GM12878 (cell line): ENCODE results near the gene KLHL36. TPM values are rescaled to one million over a fixed set of nuclear protein-coding genes. Genes with fewer than 3 reads are reported as not detected.
A peak's percentile ranks its signal among the peaks of the same experiment; 100 is the strongest.

Source experiments
- ATAC-seq: fragments of 200-7000 bp; cut with Tn5 transposase; 3 replicates; pipeline ENCODE4 v1.9.1; 2020; ENCODE audit warnings: mild to moderate bottlenecking, moderate library complexity
- BruUV-seq: library from RNA; stranded (reverse); fragments of 400-500 nt; replicated peaks from 2 replicates; lab custom pipeline; 2021; lab: Mats Ljungman, UMichigan
- CTCF ChIA-PET: fragments of 300-600 bp; sonication (Branson Sonifier 250); formaldehyde crosslinking; extraction: SDS; loops from one replicate; lab custom pipeline; 2021; ENCODE audit warnings: inconsistent platforms; lab: Yijun Ruan, JAX
- POLR2A ChIA-PET: fragments of 350-600 bp; formaldehyde crosslinking; extraction: SDS; loops from one replicate; lab custom pipeline; 2021; ENCODE audit warnings: inconsistent platforms; lab: Charles Lee
- RAD21 ChIA-PET: fragments of 300-600 bp; sonication (Branson Sonifier 250); formaldehyde crosslinking; loops from one replicate; lab custom pipeline; 2023; ENCODE audit warnings: antibody characterized with exemption; ENCODE audit not compliant: unreplicated experiment; lab: Charles Lee
- SMC1A ChIA-PET: fragments of 300-600 bp; sonication (Branson Sonifier 250); formaldehyde crosslinking; loops from one replicate; lab custom pipeline; 2023; ENCODE audit not compliant: unreplicated experiment, uncharacterized antibody; lab: Charles Lee
- DNase-seq: peaks from one replicate; pipeline ENCODE4 v3.0.0-alpha.2; 2011; ENCODE audit warnings: low read depth, low spot score
- FAIRE-seq: peaks from 3 replicates; lab custom pipeline; 2011; peaks lifted over from hg19 to GRCh38; lab: Jason Lieb, UNC
- H2AFZ ChIP-seq: 2 replicates; pipeline ENCODE4 v1.6.0; 2011; ENCODE audit warnings: low read depth, low read length, control low read depth; ENCODE audit not compliant: control insufficient read depth
- H3K27ac ChIP-seq: 2 replicates; pipeline ENCODE4 v1.5.1; 2011; ENCODE audit warnings: control low read depth; ENCODE audit not compliant: control insufficient read depth, insufficient read depth
- H3K27me3 ChIP-seq, 2 experiments: replicated peaks in 1 of 2; 2 replicates each; pipeline versions ENCODE4 v1.6.0 to v1.6.1; 2011; ENCODE audit warnings: low read length in 1 of 2; ENCODE audit not compliant: control insufficient read depth in 2 of 2, insufficient read depth in 2 of 2
- H3K36me3 ChIP-seq, 2 experiments: 2 replicates each; pipeline ENCODE4 v1.5.1; 2011; ENCODE audit warnings: low read length in 1 of 2; ENCODE audit not compliant: control insufficient read depth in 2 of 2, insufficient read depth in 2 of 2
- H3K4me1 ChIP-seq: 2 replicates; pipeline ENCODE4 v1.6.1; 2011; ENCODE audit warnings: mild to moderate bottlenecking, low read length, moderate library complexity, mixed read lengths; ENCODE audit not compliant: control insufficient read depth, insufficient read depth
- H3K4me2 ChIP-seq: 2 replicates; pipeline ENCODE4 v1.6.0; 2011; ENCODE audit warnings: control low read depth; ENCODE audit not compliant: control insufficient read depth, insufficient read depth
- H3K4me3 ChIP-seq: fragments of 200-600 bp; sonication (generic); 2 replicates; pipeline ENCODE4 v1.5.1; 2016
- H3K79me2 ChIP-seq: 2 replicates; pipeline ENCODE4 v1.6.0; 2011; ENCODE audit warnings: low read length; ENCODE audit not compliant: control insufficient read depth, insufficient read depth
- H3K9ac ChIP-seq: 2 replicates; pipeline ENCODE4 v1.8.0; 2011; ENCODE audit warnings: low read length, control low read depth, mixed read lengths; ENCODE audit not compliant: control insufficient read depth, insufficient read depth
- H3K9me3 ChIP-seq: replicated peaks from 3 replicates; pipeline ENCODE4 v1.5.1; 2011; ENCODE audit warnings: mild to moderate bottlenecking, low read length; ENCODE audit not compliant: control insufficient read depth, insufficient read depth
- H4K20me1 ChIP-seq: 2 replicates; pipeline ENCODE4 v1.6.0; 2011; ENCODE audit not compliant: control insufficient read depth, insufficient read depth
- KLF5 ChIP-seq: fragments of 450-650 bp; IDR thresholded peaks from 2 replicates; pipeline ENCODE4 v1.6.1; 2014; ENCODE audit warnings: mild to moderate bottlenecking; ENCODE audit not compliant: partially characterized antibody
- NFYB ChIP-seq: IDR thresholded peaks from 2 replicates; pipeline ENCODE4 v1.6.1; 2011; ENCODE audit warnings: low read depth, mild to moderate bottlenecking, low read length, improper control_type of control experiment, moderate library complexity; ENCODE audit not compliant: insufficient read depth
- RUNX3 ChIP-seq: IDR thresholded peaks from 2 replicates; pipeline ENCODE4 v1.6.1; 2012; ENCODE audit warnings: low read length, inconsistent platforms
- ZSCAN29 ChIP-seq: fragments of 450-650 bp; IDR thresholded peaks from 2 replicates; pipeline ENCODE4 v1.6.1; 2017; ENCODE audit warnings: mild to moderate bottlenecking, moderate library complexity
- WGBS: methylation state at CpG from one replicate; pipeline ENCODE4 v1.1.6; 2016; ENCODE audit warnings: low lambda C conversion rate; ENCODE audit not compliant: insufficient replicate concordance, insufficient coverage; ENCODE audit errors: missing lambda C conversion rate; 5-methylcytosine and 5-hydroxymethylcytosine counted together
- in situ Hi-C: fragments of 300-500 bp; cut with MboI; formaldehyde crosslinking; loops from 9 replicates; pipeline ENCODE4 v1.14.3; 2018; ENCODE audit warnings: mixed read lengths
- intact Hi-C: fragments of 100-400 bp; cut with micrococcal nuclease; formaldehyde crosslinking; loops from one replicate; pipeline ENCODE4 v1.14.2; 2022; ENCODE audit not compliant: unreplicated experiment
- polyA plus RNA-seq, 11 experiments: library from polyadenylated mRNA; depleted of rRNA in 4 of 11; unstranded in 6 of 11; stranded (reverse) in 5 of 11; fragments of >200 nt; fragmentation: Nextera tagmentation in 4 of 11; fragmentation: Illumina TruSeq in 1 of 11; extraction: Ambion mirVana in 4 of 11; extraction: Trizol in 1 of 11; gene quantifications; 1 replicate in 1 of 11; 2 replicates in 10 of 11; pipeline versions ENCODE4 v1.2.1 to v1.2.3, GENCODE V29; 2011 to 2016; ENCODE audit warnings: inconsistent platforms in 2 of 11, missing spikeins in 2 of 11, low read depth in 1 of 11
- total RNA-seq, 4 experiments: library from RNA; depleted of rRNA in 3 of 4; stranded (reverse); fragments of >200 nt in 3 of 4; fragmentation: Illumina TruSeq in 1 of 4; extraction: Trizol in 1 of 4; gene quantifications; 2 replicates each; pipeline versions ENCODE4 v1.2.1 to v1.2.3, GENCODE V29; 2013 to 2021
- TF ChIP-seq, protein P1 (sequence below): IDR thresholded peaks from 2 replicates; pipeline ENCODE4 v1.6.1; 2011; ENCODE audit warnings: borderline replicate concordance, low read depth, mild to moderate bottlenecking, moderate library complexity, mixed read lengths, low read length; ENCODE audit not compliant: insufficient read depth; ENCODE audit errors: extremely low read length

The KLHL36 gene
- total and polyA plus RNA-seq, 10 of the 15 experiments (the other 5 are each of a cell fraction or from before 2014, with no cell fraction given), result 2.6 to 45.3 (median 16.8) TPM

DNA sequence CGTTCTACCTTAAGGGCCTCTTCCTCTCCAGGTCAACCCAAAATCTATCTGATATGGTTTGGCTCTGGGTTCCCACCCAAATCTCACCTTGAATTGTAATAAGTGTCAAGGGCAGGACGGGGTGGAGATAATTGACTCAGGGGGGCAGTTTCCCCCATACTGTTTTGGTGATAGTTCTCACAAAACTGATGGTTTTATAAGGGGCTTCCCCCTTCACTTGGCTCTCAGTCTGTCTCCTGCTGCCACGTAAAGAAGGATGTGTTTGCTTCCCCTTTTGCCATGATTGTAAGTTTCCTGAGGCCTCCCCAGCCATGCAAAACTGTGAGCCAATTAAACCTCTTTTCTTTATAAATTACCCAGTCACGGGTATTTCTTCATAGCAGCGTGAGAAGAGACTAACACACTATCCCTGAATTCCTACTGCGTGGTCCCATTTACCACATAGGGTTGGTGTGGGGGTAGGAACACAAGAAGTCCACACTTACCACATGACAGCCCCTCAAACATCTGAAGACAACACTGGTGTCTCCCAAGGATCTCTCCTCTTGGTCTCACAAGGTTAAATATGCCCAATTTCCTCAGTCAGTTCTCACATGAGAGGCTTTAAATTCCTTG lies 38.6 kb upstream of the KLHL36 start:
- H3K4me3 ChIP-seq, result peak overlapping the region; percentile 43; the same call in 1 of the 2 replicates
- TF ChIP-seq ZSCAN29 (no peak), RUNX3 (0 out of 2 replicates have a peak, but pooled peaks have one; percentile 4)
- no peak overlapping the region for H2AFZ ChIP-seq
- FAIRE-seq (no peak), ATAC-seq (no peak), DNase-seq (no peak)
- H3K27ac ChIP-seq, result peak overlapping the region; percentile 63
- peaks cover 3% of the 10 kb centered on the region for H4K20me1 ChIP-seq
- peaks cover 59% of the 10 kb centered on the region for H3K4me1 ChIP-seq
- BruUV-seq, result no TSS peak
- whole genome bisulfite sequencing, result 10% methylated on average over 6 of the region's 6 CpGs
- peaks cover 11% of the 10 kb centered on the region; the same call in 2 of the 3 replicates for H3K9me3 ChIP-seq
- SMC1A ChIA-PET, result interaction anchor here (0.9 to 14.0 kb wide), 5 partner anchors 7 to 89 kb away, joined by 3 to 229 read pairs (median 4); no protein-coding TSS in a partner anchor
- RAD21 ChIA-PET, result interaction anchor here (1.1 to 1.8 kb wide), 3 partner anchors 8 to 40 kb away, joined by 3 to 6 read pairs (median 6); no protein-coding TSS in a partner anchor
- H3K36me3 ChIP-seq, result peaks cover 18 to 20% of the 10 kb centered on the region in 2 experiments; a peak in 3 of 4 replicates
- peak overlapping the region; percentile 92 for H3K4me2 ChIP-seq
- H3K27me3 ChIP-seq, result no peaks in the 10 kb centered on the region
- POLR2A ChIA-PET, result interaction anchor here (1.1 to 10.6 kb wide), 4 partner anchors 9 to 58 kb away, joined by 5 to 214 read pairs (median 10); no protein-coding TSS in a partner anchor
- H3K79me2 ChIP-seq, result peaks cover 95% of the 10 kb centered on the region
- no peak overlapping the region for H3K9ac ChIP-seq
- CTCF ChIA-PET, result interaction anchor here (1.0 to 1.5 kb wide), 3 partner anchors 10 to 99 kb away, joined by 3 to 5 read pairs (median 4); no protein-coding TSS in a partner anchor
- intact Hi-C loops (no loop called here), in situ Hi-C loops (loop anchor here (10.0 to 25.0 kb wide), 2 partner anchors 655 to 953 kb away; partner anchors contain the start of gene OSGIN1)

DNA sequence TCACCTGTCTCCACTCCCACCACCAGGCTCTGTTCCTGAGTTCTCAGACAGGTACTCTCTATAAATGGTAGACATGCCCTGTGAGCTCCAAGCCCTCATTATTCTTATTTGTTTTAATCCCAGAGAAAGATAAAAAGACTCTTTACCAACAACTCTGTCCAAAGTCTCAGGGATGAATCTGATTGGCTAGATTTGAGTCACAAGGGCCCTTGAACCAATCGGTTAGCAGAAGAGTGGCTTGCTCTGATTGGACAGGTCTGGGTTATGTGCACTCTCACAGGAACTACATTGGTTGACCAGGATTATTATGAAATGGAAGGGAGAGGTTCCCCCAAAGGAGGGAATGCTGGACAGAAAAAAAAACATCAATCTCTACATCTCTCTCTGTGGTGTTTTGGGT lies 37.9 kb upstream of the KLHL36 start:
- SMC1A ChIA-PET, result interaction anchor here (0.8 to 14.0 kb wide), 5 partner anchors 8 to 103 kb away, joined by 3 to 229 read pairs (median 4); no protein-coding TSS in a partner anchor
- Histone ChIP-seq H3K36me3 (peaks cover 20 to 27% of the 10 kb centered on the region in 2 experiments), H3K9ac (no peak overlapping the region), H3K4me3 (peak overlapping the region; percentile 12; the same call in 1 of the 2 replicates), H4K20me1 (peaks cover 6% of the 10 kb centered on the region), H3K79me2 (peaks cover 95% of the 10 kb centered on the region), H3K4me2 (peak overlapping the region; percentile 0; the same call in 1 of the 2 replicates), H3K9me3 (peaks cover 11% of the 10 kb centered on the region; the same call in 2 of the 3 replicates), H3K27me3 (no peaks in the 10 kb centered on the region), H2AFZ (no peak overlapping the region), H3K27ac (no peak overlapping the region; the same call in 1 of the 2 replicates), H3K4me1 (peaks cover 59% of the 10 kb centered on the region)
- WGBS, result 58% methylated on average over 1 of the region's 1 CpG
- TF ChIP-seq NFYB, result peak; percentile 73
- TF ChIP-seq, protein P1, sequence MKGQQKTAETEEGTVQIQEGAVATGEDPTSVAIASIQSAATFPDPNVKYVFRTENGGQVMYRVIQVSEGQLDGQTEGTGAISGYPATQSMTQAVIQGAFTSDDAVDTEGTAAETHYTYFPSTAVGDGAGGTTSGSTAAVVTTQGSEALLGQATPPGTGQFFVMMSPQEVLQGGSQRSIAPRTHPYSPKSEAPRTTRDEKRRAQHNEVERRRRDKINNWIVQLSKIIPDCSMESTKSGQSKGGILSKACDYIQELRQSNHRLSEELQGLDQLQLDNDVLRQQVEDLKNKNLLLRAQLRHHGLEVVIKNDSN, result peak; percentile 38
- no peak for TF ChIP-seq KLF5
- RAD21 ChIA-PET, result interaction anchor here (1.1 to 1.8 kb wide), 3 partner anchors 9 to 41 kb away, joined by 3 to 6 read pairs (median 6); no protein-coding TSS in a partner anchor
- FAIRE-seq, result no peak
- no peak for DNase-seq
- intact Hi-C loops, result no loop called here
- no TSS peak for BruUV-seq
- in situ Hi-C loops, result loop anchor here (25.0 kb wide), 1 partner anchor 952 kb away; no protein-coding TSS in a partner anchor
- ATAC-seq, result no peak
- CTCF ChIA-PET, result interaction anchor here (1.5 to 1.8 kb wide), 2 partner anchors 8 to 10 kb away, joined by 5 to 7 read pairs; no protein-coding TSS in a partner anchor
- POLR2A ChIA-PET, result interaction anchor here (0.6 to 10.6 kb wide), 2 partner anchors 9 to 18 kb away, joined by 3 to 214 read pairs; no protein-coding TSS in a partner anchor
